ENCODE measurements around the gene ZNF488.
"Not testable (repeated sequence)": the region's sequence is repeated elsewhere in the genome, so short reads cannot be mapped to it uniquely, and the experiment has no call there.

Gene ZNF488

DNA sequence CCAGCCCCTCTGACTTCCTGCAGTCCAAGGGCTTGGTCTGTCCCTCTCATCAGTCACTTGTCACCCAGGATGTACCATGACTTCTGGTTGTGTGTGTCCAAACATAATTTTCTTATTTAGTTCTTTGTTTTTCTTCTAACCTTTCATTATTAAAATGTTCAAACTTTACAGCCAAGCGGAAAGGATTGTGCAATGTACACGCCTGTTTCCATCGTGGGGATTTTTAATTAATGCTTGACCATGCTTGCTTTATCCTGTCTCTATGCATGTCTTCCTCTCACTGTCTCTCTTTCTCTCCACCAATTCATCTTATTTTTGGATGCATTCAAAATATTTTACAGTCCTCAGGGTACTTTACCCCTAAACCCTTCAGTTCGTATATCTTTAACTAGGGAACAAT is 26.2 kb upstream of the ZNF488 start:
- no peak for DNase-seq (ENCODE audit: low read depth in 2 of 2, low spot score in 1 of 2)

DNA sequence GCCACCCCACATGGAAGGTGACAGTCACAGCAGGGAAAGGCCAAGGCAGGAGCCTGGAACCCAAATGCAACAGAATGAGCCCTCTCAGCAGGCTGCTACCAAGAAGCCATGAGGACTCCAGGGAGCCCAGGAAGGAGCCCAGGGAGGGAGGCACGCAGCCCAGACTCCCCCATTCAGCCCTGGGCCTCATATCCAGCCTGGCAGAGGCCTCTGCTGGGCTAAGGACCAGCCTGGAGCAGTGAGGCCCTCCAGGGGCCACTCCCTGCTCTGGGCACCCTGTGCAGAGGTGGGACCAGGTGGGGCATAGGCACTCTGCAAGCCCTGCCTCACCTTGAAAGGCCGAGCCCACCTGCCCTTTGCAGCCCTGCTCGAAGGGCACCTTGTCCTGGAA is 25.8 kb upstream of the ZNF488 start:
- DNase-seq (ENCODE audit: low read depth in 2 of 2, low spot score in 1 of 2) = no peak

DNA sequence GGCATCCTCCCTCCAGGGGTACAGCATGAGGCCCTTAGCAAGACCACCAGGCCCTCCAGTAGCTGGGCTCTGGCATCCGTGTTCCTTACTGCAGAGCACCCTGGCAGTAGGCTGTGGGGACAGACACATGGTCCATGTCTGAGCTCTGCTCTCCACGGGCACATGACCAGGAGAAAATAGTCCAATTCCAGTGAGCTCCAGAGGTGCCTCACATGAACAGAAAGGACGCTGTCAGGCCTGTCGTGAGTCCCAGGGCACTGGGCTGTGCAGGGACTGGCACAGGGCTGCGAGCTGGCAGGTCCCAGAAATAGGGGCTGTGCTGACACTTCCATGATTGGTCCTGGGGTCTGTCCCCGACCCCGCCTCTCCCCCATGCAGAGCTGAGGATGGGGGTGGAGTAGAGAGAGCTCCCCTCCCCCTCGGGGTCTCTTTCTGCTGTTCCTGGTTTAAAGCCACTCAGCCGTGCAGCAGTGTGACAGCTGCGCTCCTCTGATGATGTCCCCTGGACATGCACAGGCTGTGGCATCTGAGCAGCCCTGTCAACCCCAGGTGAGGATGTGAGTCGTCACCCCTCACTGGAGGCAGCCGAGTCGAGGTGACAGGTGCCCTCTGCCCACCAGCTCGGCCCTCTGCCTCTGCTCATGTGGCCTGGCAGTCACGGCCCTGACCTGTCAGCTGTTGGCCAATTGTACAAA is 25.2 kb upstream of the ZNF488 start:
- no peak for DNase-seq (ENCODE audit: low read depth in 2 of 2, low spot score in 1 of 2)

DNA sequence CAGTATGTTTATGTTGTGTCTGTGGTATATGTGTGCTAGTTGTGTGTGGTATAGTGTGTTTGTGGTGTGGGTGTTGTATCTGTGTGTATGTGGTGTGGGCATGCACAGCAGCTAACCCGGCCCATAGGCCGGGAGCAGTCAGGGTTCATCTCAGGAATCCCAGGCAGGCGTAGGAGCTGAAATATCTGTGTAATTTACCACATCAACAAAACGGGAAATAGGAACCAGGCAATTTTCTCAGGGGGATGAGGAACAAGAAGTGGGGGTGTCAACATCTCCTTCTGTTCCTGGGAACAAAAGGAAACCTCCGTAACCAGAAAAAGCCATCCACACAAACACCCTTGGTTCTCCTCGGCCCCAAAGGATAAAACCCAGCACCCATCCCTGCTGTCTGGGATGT is 24.5 kb upstream of the ZNF488 start:
- no peak for DNase-seq (ENCODE audit: low read depth in 2 of 2, low spot score in 1 of 2)

DNA sequence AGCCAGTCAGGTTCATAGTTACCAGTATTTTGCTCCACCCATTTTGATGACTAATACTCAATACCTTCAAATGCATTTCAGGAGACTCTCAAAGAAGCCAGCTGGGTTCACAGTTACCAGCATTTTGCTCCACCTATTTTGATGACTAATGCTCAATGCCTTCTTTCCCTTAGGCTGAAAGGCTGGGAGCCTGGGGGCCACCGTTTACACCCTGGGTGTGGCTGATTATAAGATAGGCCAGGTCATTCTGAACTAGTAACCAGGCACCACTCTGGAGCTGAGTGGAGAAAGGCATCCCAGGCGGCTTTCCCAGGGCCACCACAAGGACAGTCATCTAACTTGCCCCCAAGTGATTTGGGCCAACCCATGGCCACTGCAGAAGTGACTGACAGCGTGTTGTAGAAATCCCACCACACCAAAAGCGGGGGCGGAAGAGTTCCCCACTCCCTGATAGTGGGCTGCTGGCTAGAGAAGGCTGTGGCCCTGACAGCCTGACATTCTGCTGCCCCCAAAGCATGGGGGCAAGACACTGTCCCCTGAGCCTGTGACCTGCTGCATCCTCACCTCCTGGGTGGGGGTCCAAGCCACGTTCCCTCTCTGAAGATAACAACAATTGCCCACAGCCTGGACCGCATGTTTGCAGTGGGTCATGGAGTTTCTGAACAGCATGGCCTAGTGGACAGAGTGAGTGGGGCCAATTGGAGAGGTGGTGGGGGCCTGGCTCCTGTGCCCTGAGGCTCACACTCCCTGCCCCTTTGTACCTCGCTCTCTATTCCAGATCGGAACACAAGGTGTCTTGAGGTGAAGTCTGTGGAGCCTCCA is 23.0 kb upstream of the ZNF488 start:
- DNase-seq (ENCODE audit: low read depth in 2 of 2, low spot score in 1 of 2) = no peak

DNA sequence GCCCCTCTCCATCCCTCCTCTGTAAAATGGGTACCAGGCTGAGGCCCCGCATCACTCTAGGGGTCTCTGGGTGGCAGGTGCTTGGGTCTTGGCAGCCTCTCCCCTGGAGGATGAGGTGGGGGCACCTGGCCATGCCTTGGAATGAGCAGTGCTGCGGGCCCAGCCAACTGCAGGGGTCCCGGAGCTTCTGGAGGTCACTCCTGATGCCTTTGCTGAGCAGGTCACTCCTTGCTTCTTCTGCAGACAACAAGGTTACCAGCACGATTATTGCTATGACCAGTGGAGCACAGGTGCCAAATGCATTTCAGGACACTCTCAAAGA is 22.4 kb upstream of the ZNF488 start:
- DNase-seq (ENCODE audit: low read depth in 2 of 2, low spot score in 1 of 2) = no peak

DNA sequence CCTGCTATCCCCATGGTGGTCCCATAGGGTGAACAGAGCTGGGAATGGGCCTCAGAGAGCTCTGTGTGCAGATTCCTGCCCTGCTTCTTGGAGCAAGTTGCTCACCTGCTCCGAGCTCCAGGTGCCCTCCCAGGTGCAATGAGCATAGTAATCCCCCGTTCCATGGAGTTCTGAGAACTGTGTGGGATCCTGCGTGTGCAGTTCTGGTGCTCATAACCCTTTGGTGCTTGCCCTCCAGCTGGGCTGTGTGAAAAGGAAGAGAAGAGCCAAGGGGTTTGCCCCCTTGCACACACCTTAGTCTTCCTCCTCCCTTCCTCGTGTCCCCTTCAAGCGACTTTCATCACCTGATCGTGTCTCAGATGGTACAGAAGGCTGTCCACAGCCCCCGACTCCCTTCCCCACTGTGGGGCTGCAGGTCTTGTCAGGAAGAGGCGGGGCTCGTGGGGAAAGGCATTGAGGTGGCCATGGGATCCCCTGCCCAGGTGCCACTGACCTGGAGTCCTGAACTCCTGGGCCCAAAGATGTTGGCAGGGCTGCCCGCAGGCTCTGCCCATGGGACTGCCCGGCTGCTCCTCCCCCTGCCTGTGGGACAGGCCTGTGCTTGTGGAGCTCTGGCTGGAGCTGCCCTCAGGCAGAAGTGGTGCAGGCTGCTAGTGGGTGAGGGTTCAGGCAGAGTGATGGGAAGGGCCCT is 21.9 kb upstream of the ZNF488 start:
- DNase-seq (ENCODE audit: low read depth in 2 of 2, low spot score in 1 of 2) = no peak

DNA sequence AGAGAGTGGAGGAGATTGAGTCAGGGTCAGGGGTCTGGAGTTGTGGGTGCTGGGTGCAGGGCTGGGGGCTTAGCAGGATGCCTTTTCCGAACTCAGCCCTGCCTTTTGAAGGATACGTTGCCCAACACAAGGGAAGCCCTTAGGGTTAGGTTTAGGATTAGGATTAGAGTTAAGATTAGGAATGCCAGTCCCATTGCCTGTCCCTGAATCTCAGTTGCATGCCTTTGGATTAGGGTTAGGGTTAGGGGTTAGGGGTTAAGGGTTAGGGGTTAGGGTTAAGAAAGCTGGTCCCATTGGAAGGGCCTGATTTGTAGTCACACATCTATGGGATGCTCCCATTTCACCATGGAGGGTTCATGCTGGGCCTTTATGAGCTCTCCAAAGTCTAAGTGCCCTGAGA is 20.8 kb upstream of the ZNF488 start:
- no peak for DNase-seq (ENCODE audit: low read depth in 2 of 2, low spot score in 1 of 2)

DNA sequence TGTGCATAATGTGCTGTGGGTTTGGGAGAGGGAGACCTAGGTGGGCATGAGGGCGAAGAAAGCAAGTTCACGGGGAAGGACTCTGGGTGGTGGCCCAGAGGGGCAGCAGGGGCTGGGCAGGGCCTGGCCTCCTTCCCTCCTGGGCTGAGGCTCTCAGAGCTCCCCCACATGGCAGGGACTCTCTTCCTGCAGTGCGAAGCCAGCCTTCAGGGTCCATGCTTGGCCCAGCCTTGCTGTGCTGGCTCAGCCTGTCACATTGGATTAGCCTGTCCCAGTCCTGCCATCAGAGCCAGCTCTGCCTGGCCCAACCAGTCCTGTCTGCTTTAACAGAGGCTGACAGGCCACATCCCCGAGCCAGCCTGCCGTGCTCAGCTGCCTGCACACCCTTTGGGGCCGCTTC is 20.4 kb upstream of the ZNF488 start:
- no peak for DNase-seq (ENCODE audit: low read depth in 2 of 2, low spot score in 1 of 2)

DNA sequence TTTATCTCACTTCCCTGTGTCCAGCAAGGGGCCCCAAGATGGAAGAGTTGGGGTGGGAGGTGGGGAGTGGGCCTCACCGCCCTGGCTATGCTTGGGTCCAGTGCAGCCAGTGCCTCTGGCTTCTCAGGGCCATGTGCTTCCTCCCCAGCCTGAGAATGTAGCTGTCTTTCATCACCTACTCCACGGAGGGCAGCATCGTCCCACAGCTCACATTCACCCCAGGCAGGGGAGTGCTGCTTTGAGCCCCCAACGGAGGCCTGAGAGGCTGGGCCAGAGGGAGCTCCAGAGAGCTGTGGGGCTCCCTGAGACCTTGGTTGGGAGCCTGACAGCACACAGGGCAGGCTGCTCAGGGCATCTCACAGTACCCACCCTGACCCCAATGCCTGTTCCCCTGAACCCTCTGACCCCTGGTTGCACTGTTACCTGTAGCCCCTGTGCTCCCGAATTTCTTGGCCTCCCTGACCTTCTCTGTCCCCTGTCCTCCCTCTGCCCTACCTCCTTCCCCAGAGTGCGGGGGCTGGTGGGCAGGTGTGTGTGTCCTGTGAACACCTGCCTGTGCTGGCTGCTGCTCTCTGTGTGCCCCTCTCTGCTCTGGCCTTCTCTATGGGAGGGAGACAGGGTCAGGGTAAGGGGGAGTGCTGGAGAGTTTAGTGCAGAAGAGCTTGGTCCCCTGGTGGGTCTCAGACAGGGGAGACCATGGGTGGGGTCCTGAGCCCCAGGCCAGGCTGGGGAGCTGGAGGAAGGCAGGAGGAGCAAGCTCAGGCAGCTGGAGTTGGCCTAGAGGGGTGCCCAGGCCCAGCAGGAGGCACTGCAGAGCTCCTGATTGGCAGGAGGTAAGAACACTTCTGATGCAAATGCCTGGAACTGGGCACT is 19.6 kb upstream of the ZNF488 start:
- DNase-seq (ENCODE audit: low read depth in 2 of 2, low spot score in 1 of 2) = no peak

DNA sequence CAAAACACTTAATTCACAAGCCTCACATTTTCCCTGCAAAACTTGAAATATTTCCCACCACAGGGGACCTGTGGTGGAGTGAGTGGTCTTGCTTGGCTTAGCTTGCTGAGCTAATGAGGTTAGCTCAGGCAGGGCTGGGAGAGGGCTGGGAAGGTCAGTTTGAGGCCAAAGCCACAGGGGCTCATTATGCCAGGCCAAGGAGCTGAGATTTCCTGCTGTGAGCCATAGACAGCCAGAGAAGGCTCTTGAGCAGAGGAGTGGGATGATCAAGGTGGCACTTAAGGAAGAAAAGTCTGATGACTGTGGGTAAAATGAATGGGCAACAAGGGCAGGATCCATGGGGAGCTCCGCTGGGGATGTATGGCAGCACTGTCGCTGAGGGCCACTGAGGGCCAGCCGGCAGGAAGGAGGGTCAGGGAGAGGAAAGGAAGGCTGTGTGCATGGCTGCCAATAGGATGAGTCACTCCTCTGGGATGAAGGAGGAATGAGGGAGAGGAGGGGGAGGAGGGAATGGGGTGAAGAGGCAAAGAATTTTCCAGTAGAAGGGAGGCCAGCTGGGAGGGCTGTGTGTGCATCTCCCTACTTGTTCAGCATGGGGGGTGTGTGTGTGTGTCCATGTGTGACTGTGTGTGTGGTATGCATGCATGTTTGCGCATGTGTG is 18.7 kb upstream of the ZNF488 start:
- DNase-seq (ENCODE audit: low read depth in 2 of 2, low spot score in 1 of 2) = no peak

DNA sequence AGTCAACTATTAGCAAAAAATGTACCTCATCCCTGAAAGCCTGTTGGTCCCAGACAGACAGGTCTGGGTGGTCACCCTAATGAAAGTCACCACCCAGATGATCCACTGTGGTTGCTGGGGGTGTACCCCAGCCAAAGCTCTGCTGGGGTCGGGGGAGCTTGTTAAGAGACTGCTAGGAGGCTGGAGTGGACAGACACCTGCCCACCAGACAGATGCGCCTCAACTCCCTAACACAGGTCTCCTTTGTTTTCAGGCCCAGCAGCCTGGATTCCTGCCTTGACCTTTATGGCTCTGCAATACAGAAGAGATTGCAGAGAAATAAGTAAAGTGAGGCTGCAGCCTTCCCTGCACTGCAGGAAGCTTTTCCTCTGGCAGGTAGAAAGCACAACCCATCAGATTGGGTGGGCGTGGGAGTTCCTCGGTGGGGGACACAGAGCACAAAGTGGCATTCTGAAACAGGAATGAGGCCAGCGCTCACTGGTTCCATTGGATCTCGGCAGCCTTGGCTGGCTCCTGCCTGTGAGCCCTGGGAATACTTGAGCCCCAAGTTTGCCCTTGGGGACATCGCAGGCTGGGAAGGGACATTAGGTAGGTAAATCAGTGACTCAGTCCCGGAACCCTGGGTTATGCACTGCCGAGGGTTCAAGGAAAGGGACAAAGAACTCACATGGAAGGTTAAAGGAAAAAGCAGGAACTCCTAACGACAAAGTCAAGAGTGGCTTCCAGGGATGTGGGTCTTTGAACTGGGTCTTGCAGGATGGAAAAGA is 18.0 kb upstream of the ZNF488 start:
- no peak for DNase-seq (ENCODE audit: low read depth in 2 of 2, low spot score in 1 of 2)

DNA sequence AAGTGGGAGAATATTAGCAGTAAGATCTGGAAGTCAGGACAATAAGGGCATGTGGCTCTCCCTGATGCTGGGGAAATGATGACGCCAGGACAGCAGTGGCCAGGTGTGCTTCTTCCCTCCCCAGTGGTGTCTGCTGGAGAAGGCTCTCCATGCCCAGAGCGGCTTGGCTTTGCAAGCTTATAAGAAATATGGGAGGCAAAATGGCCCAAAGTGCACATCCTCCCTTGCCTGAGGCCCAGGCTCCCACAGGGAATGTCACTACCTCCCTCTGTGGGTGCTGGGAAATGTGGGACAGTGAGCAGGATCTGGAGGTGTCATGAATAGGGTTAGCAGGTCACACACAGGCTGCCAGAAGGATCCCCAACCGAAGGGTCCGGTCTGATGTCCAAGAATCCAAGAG is 17.1 kb upstream of the ZNF488 start:
- no peak for DNase-seq (ENCODE audit: low read depth in 2 of 2, low spot score in 1 of 2)

DNA sequence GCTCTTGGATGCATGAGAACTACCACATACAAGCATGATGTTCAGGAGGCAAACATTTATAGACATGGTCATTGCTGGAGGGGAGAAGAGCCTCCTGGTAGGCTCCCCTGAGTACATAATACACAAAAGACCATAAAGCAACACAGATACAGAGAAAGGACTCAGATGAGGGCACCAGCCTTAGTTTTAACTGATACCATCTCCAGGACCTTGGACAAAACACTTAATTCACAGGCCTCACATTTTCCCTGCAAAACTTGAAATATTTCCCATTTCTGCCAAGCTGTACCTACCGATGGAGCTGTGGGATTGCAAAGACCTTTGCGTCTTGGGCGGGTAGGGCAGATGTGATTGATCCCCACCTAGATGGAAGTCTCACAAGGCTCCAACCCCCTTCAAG is 16.7 kb upstream of the ZNF488 start:
- no peak for DNase-seq (ENCODE audit: low read depth in 2 of 2, low spot score in 1 of 2)

DNA sequence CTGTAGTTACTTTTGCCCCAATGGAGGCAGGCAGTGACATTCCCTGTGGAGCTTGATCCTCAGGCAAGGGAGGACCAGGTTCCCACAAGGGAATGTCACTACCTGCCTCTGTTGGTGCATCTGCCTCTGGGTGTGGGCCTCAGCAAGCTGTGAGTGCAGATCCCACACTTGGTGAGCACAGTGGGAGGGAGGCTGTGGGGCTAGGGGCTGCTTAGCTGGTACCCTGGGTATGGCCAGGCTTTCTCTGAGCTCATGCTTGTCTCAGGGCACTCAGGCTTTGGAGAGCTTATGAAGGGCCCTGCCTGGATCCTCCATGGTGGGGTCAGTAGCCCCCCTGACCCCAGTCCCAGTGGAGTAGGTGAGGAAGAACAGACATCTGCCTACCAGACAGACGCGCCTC is 16.2 kb upstream of the ZNF488 start:
- no peak for DNase-seq (ENCODE audit: low read depth in 2 of 2, low spot score in 1 of 2)

DNA sequence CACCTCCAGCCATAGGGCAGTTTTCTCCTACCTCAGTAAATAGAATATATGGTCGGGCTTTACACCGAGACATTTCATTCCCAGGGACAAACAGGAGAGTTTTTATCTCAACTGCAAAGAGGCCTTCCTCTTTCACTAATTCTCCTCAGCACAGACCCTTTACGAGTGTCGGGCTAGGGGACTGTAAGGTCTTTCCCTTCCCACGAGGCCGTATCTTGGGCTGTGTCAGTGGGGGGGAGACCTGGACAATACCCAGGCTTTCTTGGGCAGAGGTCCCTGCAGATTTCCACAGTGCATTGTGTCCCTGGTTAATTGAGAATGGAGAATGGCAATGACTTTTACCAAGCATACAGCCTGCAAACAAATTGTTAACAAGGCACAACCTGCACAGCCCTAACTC is 13.2 kb upstream of the ZNF488 start:
- DNase-seq (ENCODE audit: low read depth in 2 of 2, low spot score in 1 of 2) = no peak

DNA sequence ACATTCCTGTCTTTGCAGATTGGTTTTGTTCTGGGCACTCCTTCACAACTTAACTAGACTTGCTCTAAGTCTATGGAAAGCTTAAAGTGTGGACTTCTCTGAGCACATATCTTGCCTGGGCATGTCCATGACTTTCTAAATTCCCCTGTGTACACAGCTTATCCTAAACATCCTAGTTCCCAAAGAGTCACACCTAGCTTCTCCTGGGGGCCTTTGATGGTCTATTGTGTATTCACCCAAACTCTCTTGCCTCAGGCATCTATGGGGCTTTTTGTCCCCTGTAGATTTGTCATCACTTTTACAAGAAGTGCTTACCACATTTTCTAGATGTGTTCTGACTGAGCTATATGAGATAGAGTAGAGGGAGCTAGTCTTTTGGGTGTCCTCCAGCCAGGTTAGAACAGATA is 12.2 kb upstream of the ZNF488 start:
- DNase-seq (ENCODE audit: low read depth in 2 of 2, low spot score in 1 of 2) = no peak

DNA sequence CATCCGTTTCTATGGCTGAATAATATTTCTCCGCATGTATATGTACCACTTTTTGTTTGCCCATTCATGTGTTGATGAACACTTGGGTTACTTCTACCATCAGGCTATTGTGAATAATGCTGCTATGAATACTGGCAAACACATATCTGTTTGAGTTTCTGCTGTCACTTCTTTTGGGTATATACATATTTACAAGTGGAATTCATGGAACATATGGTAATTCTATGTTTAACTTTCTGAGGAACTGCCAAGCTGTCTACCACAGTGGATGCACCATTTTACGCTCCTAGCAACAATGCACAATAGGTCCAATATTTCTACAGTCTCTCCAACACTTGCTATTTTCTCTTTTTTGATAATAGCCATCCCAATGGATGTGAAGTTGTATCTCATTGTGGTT is 5.5 kb upstream of the ZNF488 start:
- DNase-seq (ENCODE audit: low read depth in 2 of 2, low spot score in 1 of 2) = no peak

DNA sequence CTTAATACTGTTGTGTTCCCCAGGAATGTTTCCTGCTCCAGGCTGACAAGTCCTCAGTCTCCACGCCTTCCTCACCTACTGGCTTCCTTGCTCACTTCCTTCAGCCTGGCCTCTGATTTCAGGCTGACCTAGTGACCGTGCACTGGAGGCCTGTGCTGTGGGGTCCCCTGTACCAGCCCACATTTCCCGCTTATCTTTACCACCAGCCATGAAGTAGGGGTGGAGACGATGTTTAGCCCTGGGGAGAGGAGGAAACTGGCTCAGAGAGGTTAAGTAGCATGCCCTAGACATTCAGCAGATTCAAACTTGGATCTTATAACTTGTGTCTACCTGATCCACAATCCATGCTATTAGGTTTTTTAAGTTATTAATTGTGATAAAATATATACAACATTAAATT is 4.8 kb upstream of the ZNF488 start:
- DNase-seq (ENCODE audit: low read depth in 2 of 2, low spot score in 1 of 2) = no peak

DNA sequence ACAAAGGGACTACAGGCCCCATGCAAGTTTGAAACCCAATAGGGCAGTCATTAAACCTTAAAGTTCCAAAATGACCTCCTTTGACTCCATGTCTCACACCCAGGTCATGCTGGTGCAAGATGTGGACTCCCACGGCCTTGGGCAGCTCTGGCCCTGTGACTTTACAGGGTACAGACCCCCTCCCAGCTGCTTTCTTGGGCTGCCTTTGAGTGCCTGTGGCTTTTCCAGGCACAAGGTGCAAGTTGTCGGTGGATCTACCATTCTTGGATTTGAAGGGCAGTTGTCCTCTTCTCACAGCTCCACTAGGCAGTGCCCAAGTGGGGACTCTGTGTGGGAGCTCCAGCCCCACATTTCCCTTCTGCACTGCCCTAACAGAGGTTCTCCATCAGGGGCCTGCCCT is 2.0 kb upstream of the ZNF488 start:
- not testable (repeated sequence) for DNase-seq (ENCODE audit: low read depth in 2 of 2, low spot score in 1 of 2)

Measured in stimulated activated CD8-positive, alpha-beta memory T cell treated with anti-CD3 and anti-CD28 coated beads, Interleukin-4, amount 100 ng/mL, for 1 hour (primary cell).